Tibial nerve (tissue), 4 donors: ENCODE measurements around the gene CAP2. TPM values are rescaled to one million over a fixed set of nuclear protein-coding genes. Genes with fewer than 3 reads are reported as not detected.

ENCODE experiments used
- DNase-seq, 2 donors: peaks; one replicate each; pipeline ENCODE4 v3.0.0-alpha.2; 2019; ENCODE audit warnings: low spot score in 2 of 2
- H3K27ac ChIP-seq, 4 donors: fragments of 200-600 bp; sonication (generic) in 3 of 4; one replicate each; pipeline ENCODE4 v1.5.1; 2017 to 2019; ENCODE audit warnings: mild to moderate bottlenecking in 1 of 4
- H3K27me3 ChIP-seq, 2 donors: fragments of 200-600 bp; sonication (generic) in 1 of 2; one replicate each; pipeline versions ENCODE4 v1.5.1 to v1.6.0; 2017 to 2019
- H3K36me3 ChIP-seq, 3 donors: fragments of 200-600 bp; sonication (generic); one replicate each; pipeline ENCODE4 v1.5.1; 2018 to 2019
- H3K4me1 ChIP-seq, 4 donors: fragments of 200-600 bp; sonication (generic) in 3 of 4; one replicate each; pipeline ENCODE4 v1.5.1; 2017 to 2019
- H3K4me3 ChIP-seq, 4 donors: fragments of 200-600 bp; sonication (generic) in 3 of 4; one replicate each; pipeline ENCODE4 v1.5.1; 2017 to 2019; ENCODE audit warnings: mild to moderate bottlenecking in 1 of 4, moderate library complexity in 1 of 4
- H3K9me3 ChIP-seq, 4 donors: fragments of 200-600 bp; sonication (generic) in 3 of 4; one replicate each; pipeline ENCODE4 v1.5.1; 2017 to 2019
- EP300 ChIP-seq, 2 donors: sonication (generic); formaldehyde crosslinking; IDR thresholded peaks; one replicate each; pipeline ENCODE4 v1.6.1; 2017; ENCODE audit warnings: antibody characterized with exemption in 2 of 2, mild to moderate bottlenecking in 1 of 2
- POLR2A ChIP-seq, 2 donors: fragments of 450-650 bp; IDR thresholded peaks; one replicate each; pipeline ENCODE4 v1.6.1; 2017; ENCODE audit warnings: antibody characterized with exemption in 2 of 2, mild to moderate bottlenecking in 2 of 2, moderate library complexity in 2 of 2
- WGBS, 2 donors: methylation state at CpG; one replicate each; pipeline ENCODE4 v1.1.5; 2018; 5-methylcytosine and 5-hydroxymethylcytosine counted together
- total RNA-seq, 4 donors: library from RNA; depleted of rRNA; stranded (reverse); fragments of >200 nt; gene quantifications; one replicate each; pipeline ENCODE4 v1.1.0, GENCODE V29; 2016
- TF ChIP-seq, protein P1 (sequence below), 5 experiments: fragments of 200-600 bp in 3 of 5; fragments of 450-650 bp in 2 of 5; sonication (generic) in 3 of 5; IDR thresholded peaks; one replicate each; pipeline ENCODE4 v1.5.1; 2016 to 2019; ENCODE audit warnings: antibody characterized with exemption in 5 of 5, mild to moderate bottlenecking in 3 of 5, moderate library complexity in 2 of 5

CAP2 gene
- total RNA-seq, 4 donors from 2014 or later: 4.2 to 11.8 (median 4.8) TPM

DNA sequence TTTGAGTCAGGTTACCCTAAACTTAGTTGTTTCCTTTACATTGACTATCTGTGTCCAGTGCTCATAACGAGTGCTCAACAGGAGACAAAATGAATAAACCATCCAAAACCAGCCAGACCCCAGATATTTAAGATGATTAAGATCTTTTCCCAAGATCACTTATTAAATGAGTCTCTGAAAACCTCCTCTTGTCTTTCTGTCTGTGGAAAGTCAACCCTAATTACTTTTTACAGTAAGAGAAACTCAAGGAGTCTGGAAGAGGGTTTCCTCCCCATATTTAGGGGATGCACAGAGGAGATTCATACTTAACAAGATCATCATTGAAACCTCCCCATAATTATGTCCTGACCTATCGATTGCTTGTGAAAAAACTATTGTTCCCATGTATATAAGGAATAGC, 84.0 kb downstream of the CAP2 start:
- DNase-seq: no peak
- no peaks in the 10 kb centered on the region for H3K4me1 ChIP-seq
- H3K36me3 ChIP-seq: no peaks in the 10 kb centered on the region
- no peaks in the 10 kb centered on the region for H3K9me3 ChIP-seq
- TF ChIP-seq EP300 (IDR thresholded peaks at IDR 0.05): no peak
- no peak for TF ChIP-seq POLR2A (IDR thresholded peaks at IDR 0.05)
- TF ChIP-seq, protein P1, sequence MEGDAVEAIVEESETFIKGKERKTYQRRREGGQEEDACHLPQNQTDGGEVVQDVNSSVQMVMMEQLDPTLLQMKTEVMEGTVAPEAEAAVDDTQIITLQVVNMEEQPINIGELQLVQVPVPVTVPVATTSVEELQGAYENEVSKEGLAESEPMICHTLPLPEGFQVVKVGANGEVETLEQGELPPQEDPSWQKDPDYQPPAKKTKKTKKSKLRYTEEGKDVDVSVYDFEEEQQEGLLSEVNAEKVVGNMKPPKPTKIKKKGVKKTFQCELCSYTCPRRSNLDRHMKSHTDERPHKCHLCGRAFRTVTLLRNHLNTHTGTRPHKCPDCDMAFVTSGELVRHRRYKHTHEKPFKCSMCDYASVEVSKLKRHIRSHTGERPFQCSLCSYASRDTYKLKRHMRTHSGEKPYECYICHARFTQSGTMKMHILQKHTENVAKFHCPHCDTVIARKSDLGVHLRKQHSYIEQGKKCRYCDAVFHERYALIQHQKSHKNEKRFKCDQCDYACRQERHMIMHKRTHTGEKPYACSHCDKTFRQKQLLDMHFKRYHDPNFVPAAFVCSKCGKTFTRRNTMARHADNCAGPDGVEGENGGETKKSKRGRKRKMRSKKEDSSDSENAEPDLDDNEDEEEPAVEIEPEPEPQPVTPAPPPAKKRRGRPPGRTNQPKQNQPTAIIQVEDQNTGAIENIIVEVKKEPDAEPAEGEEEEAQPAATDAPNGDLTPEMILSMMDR (IDR thresholded peaks at IDR 0.05): no peak
- 72 to 75% methylated on average over 2 of the region's 2 CpGs for WGBS, 2 donors
- no peak overlapping the region for H3K27ac ChIP-seq
- no peak overlapping the region for H3K4me3 ChIP-seq
- H3K27me3 ChIP-seq: no peaks in the 10 kb centered on the region

GRCh38 chr6:17478223-17478907, 85.0 kb downstream of the CAP2 start:
- 86 to 89% methylated on average over 7 of the region's 7 CpGs for WGBS, 2 donors
- H3K4me1 ChIP-seq: no peaks in the 10 kb centered on the region

GRCh38 chr6:17478946-17479345, 85.6 kb downstream of the CAP2 start:
- no peaks in the 10 kb centered on the region for H3K27me3 ChIP-seq
- no peaks in the 10 kb centered on the region for H3K9me3 ChIP-seq
- 92 to 97% methylated on average over 7 of the region's 7 CpGs for WGBS, 2 donors
- no peak overlapping the region for H3K27ac ChIP-seq
- no peaks in the 10 kb centered on the region for H3K4me1 ChIP-seq
- DNase-seq: no peak
- no peak overlapping the region for H3K4me3 ChIP-seq
- TF ChIP-seq POLR2A (IDR thresholded peaks at IDR 0.05): no peak
- TF ChIP-seq, protein P1 (IDR thresholded peaks at IDR 0.05): no peak
- H3K36me3 ChIP-seq: no peaks in the 10 kb centered on the region

More at GRCh38 chr6:17478223-17478907, 85.0 kb downstream of the CAP2 start:
- H3K27me3 ChIP-seq: no peaks in the 10 kb centered on the region
- H3K9me3 ChIP-seq: no peaks in the 10 kb centered on the region
- no peaks in the 10 kb centered on the region for H3K36me3 ChIP-seq
- H3K27ac ChIP-seq: no peak overlapping the region
- no peak overlapping the region for H3K4me3 ChIP-seq
- no peak for DNase-seq
- TF ChIP-seq, protein P1 (IDR thresholded peaks at IDR 0.05): no peak
- TF ChIP-seq POLR2A (IDR thresholded peaks at IDR 0.05) (no peak), EP300 (IDR thresholded peaks at IDR 0.05) (no peak)

DNA sequence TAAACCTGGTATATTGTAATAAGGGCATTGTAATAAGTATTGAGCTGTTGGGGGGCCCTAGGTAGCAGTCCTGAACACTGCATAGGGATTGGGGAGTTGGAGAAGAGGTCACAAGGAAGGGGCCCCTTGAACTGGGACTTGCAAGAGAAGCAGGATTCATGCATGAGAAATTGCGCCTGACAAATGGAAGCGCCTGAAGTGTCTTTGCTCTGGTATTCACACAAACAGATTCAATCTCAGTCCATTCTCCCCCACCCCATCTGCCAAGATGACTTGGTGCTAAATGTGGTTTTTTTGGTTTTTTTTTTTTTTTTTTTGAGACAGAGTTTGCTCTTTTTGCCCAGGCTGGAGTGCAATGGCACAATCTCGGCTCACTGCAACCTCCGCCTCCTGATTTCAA, 87.1 kb downstream of the CAP2 start:
- no peaks in the 10 kb centered on the region for H3K27me3 ChIP-seq
- TF ChIP-seq EP300 (IDR thresholded peaks at IDR 0.05) (no peak), POLR2A (IDR thresholded peaks at IDR 0.05) (no peak)
- TF ChIP-seq, protein P1 (IDR thresholded peaks at IDR 0.05): no peak
- no peaks in the 10 kb centered on the region for H3K36me3 ChIP-seq
- H3K4me1 ChIP-seq: no peaks in the 10 kb centered on the region
- DNase-seq: no peak
- 94 to 98% methylated on average over 4 of the region's 4 CpGs for WGBS, 2 donors
- H3K4me3 ChIP-seq: no peak overlapping the region
- H3K9me3 ChIP-seq: no peaks in the 10 kb centered on the region
- H3K27ac ChIP-seq: no peak overlapping the region

DNA sequence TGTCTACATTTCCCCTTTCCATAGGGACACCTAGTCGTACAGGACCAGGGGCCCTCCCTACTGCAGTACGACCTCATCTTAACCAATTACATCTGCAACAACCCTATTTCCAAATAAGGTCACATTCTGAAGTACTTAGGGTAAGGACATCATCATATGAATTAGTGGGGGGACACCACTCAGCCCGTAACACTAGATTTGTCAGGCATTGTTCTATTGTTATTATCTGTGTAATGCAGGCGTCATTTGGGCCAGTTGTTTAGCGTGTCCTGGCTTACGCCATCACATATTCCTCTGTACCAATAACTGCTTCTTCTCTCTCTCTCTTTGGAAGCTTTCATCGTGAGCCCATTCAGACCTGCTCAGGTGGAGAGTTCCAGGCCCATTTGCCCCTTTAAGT, 89.3 kb downstream of the CAP2 start:
- H3K9me3 ChIP-seq: no peaks in the 10 kb centered on the region
- H3K4me1 ChIP-seq: no peaks in the 10 kb centered on the region
- no peaks in the 10 kb centered on the region for H3K36me3 ChIP-seq
- WGBS, 2 donors: 90 to 91% methylated on average over 7 of the region's 7 CpGs
- TF ChIP-seq, protein P1 (IDR thresholded peaks at IDR 0.05): no peak
- TF ChIP-seq EP300 (IDR thresholded peaks at IDR 0.05) (no peak), POLR2A (IDR thresholded peaks at IDR 0.05) (no peak)
- H3K27ac ChIP-seq: no peak overlapping the region
- H3K27me3 ChIP-seq: no peaks in the 10 kb centered on the region
- DNase-seq: no peak
- no peak overlapping the region for H3K4me3 ChIP-seq
